GM12865 (cell line): ENCODE measurements around the gene CASP8.

Experiments used
- DNase-seq: peaks from one replicate; pipeline ENCODE4 v3.0.0; 2010; ENCODE audit warnings: low read depth
- H3K4me3 ChIP-seq: 2 replicates; pipeline ENCODE4 v1.5.1; 2011; ENCODE audit warnings: mild to moderate bottlenecking, low read depth, low read length, control low read depth
- CTCF ChIP-seq: IDR thresholded peaks from 2 replicates; pipeline ENCODE4 v1.5.1; 2011; ENCODE audit warnings: low read length, control low read depth, low read depth, inconsistent platforms; ENCODE audit not compliant: insufficient read depth; ENCODE audit errors: missing control alignments

CASP8 gene

GRCh38 chr2:201261906-201262305, 1.6 kb downstream of the CASP8 start:
- DNase-seq, result no peak
- no peak for TF ChIP-seq CTCF
- H3K4me3 ChIP-seq, result no peak overlapping the region

- no peak for TF ChIP-seq CTCF
- no peak overlapping the region for H3K4me3 ChIP-seq
- DNase-seq, result no peak
These were observed 2.4 kb downstream of the CASP8 start for GRCh38 chr2:201262718-201263117.

GRCh38 chr2:201263779-201264178, 3.4 kb downstream of the CASP8 start:
- DNase-seq, result peak; percentile 32

GRCh38 chr2:201264472-201265173, 4.3 kb downstream of the CASP8 start:
- no peak for DNase-seq
- no peak overlapping the region for H3K4me3 ChIP-seq
- TF ChIP-seq CTCF, result no peak

More at GRCh38 chr2:201263779-201264178, 3.4 kb downstream of the CASP8 start:
- no peak for TF ChIP-seq CTCF
- H3K4me3 ChIP-seq, result no peak overlapping the region

GRCh38 chr2:201266629-201267028, 6.3 kb downstream of the CASP8 start:
- H3K4me3 ChIP-seq, result no peak overlapping the region
- no peak for DNase-seq
- TF ChIP-seq CTCF, result no peak

- H3K4me3 ChIP-seq, result no peak overlapping the region
- no peak for DNase-seq
- TF ChIP-seq CTCF, result no peak
These were observed 7.1 kb downstream of the CASP8 start for GRCh38 chr2:201267278-201268030.
